Measurements from ENCODE around the gene CD82. TPM values are rescaled to one million over a fixed set of nuclear protein-coding genes. Genes with fewer than 3 reads are reported as not detected.

Gene CD82
- polyA plus RNA-seq (2013, experiment 1 of 2), result 6.9 TPM
- 7.4 TPM for polyA plus RNA-seq (2013, experiment 2 of 2)

GRCh38 chr11:44565211-44565952 is at the start of gene CD82:
CD82 (plus strand) TSS chr11:44565663; CDS start chr11:44594663, 29,000 bp downstream.
- Histone ChIP-seq H3K36me3 (ENCODE audit: insufficient read depth, low read length) (no peaks in the 10 kb centered on the region), H3K9me3 (ENCODE audit: insufficient read depth, low read depth, low read length) (no peaks in the 10 kb centered on the region), H3K4me1 (ENCODE audit: insufficient read depth, low read length) (peaks cover 20% of the 10 kb centered on the region), H3K4me3 (ENCODE audit: low read length) (peak within 1 kb of the TSS; percentile 78), H3K27me3 (ENCODE audit: insufficient read depth, low read length) (peaks cover 17% of the 10 kb centered on the region), H3K9ac (ENCODE audit: low read depth, low read length) (peak within 1 kb of the TSS; percentile 55), H3K27ac (ENCODE audit: low read depth, low read length) (peak within 1 kb of the TSS; percentile 55)
- 1% methylated on average over 64 of the region's 64 CpGs for WGBS

GRCh38 chr11:44516688-44517507 is 48.6 kb upstream of the CD82 start:
- no peak overlapping the region for H3K4me3 ChIP-seq (ENCODE audit: low read length)
- 87% methylated on average over 3 of the region's 5 CpGs for WGBS
- no peak overlapping the region for H3K9ac ChIP-seq (ENCODE audit: low read depth, low read length)
- no peaks in the 10 kb centered on the region for H3K27me3 ChIP-seq (ENCODE audit: insufficient read depth, low read length)
- H3K36me3 ChIP-seq (ENCODE audit: insufficient read depth, low read length), result no peaks in the 10 kb centered on the region
- H3K4me1 ChIP-seq (ENCODE audit: insufficient read depth, low read length), result peaks cover 5% of the 10 kb centered on the region; the same call in 1 of the 2 replicates
- no peaks in the 10 kb centered on the region for H3K9me3 ChIP-seq (ENCODE audit: insufficient read depth, low read depth, low read length)
- no peak overlapping the region for H3K27ac ChIP-seq (ENCODE audit: low read depth, low read length)

GRCh38 chr11:44517541-44517940 is 47.9 kb upstream of the CD82 start:
- H3K4me1 ChIP-seq (ENCODE audit: insufficient read depth, low read length), result peaks cover 5% of the 10 kb centered on the region; the same call in 1 of the 2 replicates
- no peak overlapping the region for H3K9ac ChIP-seq (ENCODE audit: low read depth, low read length)
- H3K27me3 ChIP-seq (ENCODE audit: insufficient read depth, low read length), result no peaks in the 10 kb centered on the region
- no peak overlapping the region for H3K27ac ChIP-seq (ENCODE audit: low read depth, low read length)
- 98% methylated on average over 2 of the region's 2 CpGs for WGBS
- H3K9me3 ChIP-seq (ENCODE audit: insufficient read depth, low read depth, low read length), result no peaks in the 10 kb centered on the region
- H3K36me3 ChIP-seq (ENCODE audit: insufficient read depth, low read length), result no peaks in the 10 kb centered on the region
- no peak overlapping the region for H3K4me3 ChIP-seq (ENCODE audit: low read length)

DNA sequence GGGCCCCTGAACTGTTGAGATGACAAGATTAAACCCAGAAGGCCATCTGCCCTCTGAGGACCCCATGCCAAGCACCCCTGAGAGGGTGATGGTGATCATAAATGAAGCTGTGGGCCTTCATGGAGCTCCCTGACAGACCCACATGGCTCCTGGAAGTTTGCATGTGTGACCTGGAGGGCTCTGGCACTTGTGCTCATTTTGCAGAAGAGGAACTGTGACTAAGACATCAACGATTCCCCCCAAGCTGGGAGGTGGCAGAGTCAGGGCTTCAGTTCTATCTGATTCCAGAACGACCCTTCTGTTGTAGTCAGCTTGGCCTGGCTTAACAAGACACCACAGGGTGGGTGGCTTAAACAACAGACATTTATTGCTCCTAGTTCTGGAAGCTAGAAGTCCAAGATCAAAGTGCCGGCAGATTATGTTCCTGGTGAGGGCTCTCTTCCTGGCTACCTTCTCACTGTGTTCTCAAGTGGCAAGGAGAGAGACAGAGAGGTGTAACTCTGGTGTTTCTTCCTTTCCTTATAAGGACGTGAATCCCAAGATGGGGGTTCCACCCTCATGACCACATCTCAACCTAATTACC is 46.4 kb upstream of the CD82 start:
- H3K4me3 ChIP-seq (ENCODE audit: low read length), result no peak overlapping the region
- no peaks in the 10 kb centered on the region for H3K36me3 ChIP-seq (ENCODE audit: insufficient read depth, low read length)
- WGBS, result 81% methylated on average over 4 of the region's 4 CpGs
- peaks cover 5% of the 10 kb centered on the region; the same call in 1 of the 2 replicates for H3K4me1 ChIP-seq (ENCODE audit: insufficient read depth, low read length)
- no peaks in the 10 kb centered on the region for H3K9me3 ChIP-seq (ENCODE audit: insufficient read depth, low read depth, low read length)
- no peaks in the 10 kb centered on the region for H3K27me3 ChIP-seq (ENCODE audit: insufficient read depth, low read length)
- no peak overlapping the region for H3K9ac ChIP-seq (ENCODE audit: low read depth, low read length)
- no peak overlapping the region for H3K27ac ChIP-seq (ENCODE audit: low read depth, low read length)

GRCh38 chr11:44519989-44520737 is 45.3 kb upstream of the CD82 start:
- 80% methylated on average over 43 of the region's 43 CpGs for WGBS
- H3K36me3 ChIP-seq (ENCODE audit: insufficient read depth, low read length), result no peaks in the 10 kb centered on the region
- H3K4me1 ChIP-seq (ENCODE audit: insufficient read depth, low read length), result peaks cover 5% of the 10 kb centered on the region; the same call in 1 of the 2 replicates
- H3K9ac ChIP-seq (ENCODE audit: low read depth, low read length), result no peak overlapping the region
- no peak overlapping the region for H3K27ac ChIP-seq (ENCODE audit: low read depth, low read length)
- H3K4me3 ChIP-seq (ENCODE audit: low read length), result no peak overlapping the region
- no peaks in the 10 kb centered on the region for H3K27me3 ChIP-seq (ENCODE audit: insufficient read depth, low read length)
- no peaks in the 10 kb centered on the region for H3K9me3 ChIP-seq (ENCODE audit: insufficient read depth, low read depth, low read length)

DNA sequence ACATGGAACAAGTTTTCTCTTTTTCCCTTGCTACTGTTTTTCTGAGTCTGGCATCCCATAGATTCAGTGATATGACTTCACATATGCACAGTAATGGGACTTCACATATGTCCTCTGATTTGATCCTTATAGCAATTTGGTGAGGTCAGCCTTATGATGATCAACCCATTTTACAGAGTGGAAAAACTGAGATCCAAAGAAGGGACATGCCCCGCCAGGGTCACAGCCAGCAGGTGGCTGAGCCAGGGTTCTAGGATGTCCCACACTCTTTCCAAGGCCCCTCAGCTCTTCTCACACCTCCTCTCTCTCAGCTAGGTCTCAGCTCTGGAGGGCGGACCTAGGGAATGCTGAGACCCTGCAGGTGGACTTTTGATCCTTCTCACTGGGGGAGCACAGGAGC is 44.3 kb upstream of the CD82 start:
- 91% methylated on average over 2 of the region's 2 CpGs for WGBS
- H3K9ac ChIP-seq (ENCODE audit: low read depth, low read length), result no peak overlapping the region
- H3K27ac ChIP-seq (ENCODE audit: low read depth, low read length), result no peak overlapping the region
- H3K27me3 ChIP-seq (ENCODE audit: insufficient read depth, low read length), result no peaks in the 10 kb centered on the region
- H3K36me3 ChIP-seq (ENCODE audit: insufficient read depth, low read length), result no peaks in the 10 kb centered on the region
- H3K4me3 ChIP-seq (ENCODE audit: low read length), result no peak overlapping the region
- peaks cover 7% of the 10 kb centered on the region; the same call in 1 of the 2 replicates for H3K4me1 ChIP-seq (ENCODE audit: insufficient read depth, low read length)
- no peaks in the 10 kb centered on the region for H3K9me3 ChIP-seq (ENCODE audit: insufficient read depth, low read depth, low read length)

DNA sequence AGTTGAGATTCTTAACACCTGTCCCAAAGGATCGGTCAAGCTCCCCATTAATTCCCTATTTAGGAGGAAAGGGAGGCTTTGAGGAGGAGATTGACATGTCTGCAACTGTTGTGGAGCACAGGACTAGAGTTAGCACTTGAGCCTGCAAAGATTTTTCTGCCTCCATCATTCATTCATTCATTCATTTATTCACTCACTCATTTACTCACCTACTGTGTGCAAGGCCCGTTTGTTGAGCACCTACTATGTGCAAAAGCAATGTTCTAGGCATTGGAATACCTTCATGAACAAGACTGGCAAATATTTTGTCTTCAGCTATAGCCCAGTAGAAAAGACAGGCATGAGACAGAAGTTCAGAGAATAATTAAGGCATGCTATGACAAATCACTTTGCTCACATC is 43.2 kb upstream of the CD82 start:
- H3K9me3 ChIP-seq (ENCODE audit: insufficient read depth, low read depth, low read length), result no peaks in the 10 kb centered on the region
- no peaks in the 10 kb centered on the region for H3K36me3 ChIP-seq (ENCODE audit: insufficient read depth, low read length)
- H3K27me3 ChIP-seq (ENCODE audit: insufficient read depth, low read length), result no peaks in the 10 kb centered on the region
- no peak overlapping the region for H3K9ac ChIP-seq (ENCODE audit: low read depth, low read length)
- H3K27ac ChIP-seq (ENCODE audit: low read depth, low read length), result no peak overlapping the region
- peaks cover 14% of the 10 kb centered on the region; the same call in 1 of the 2 replicates for H3K4me1 ChIP-seq (ENCODE audit: insufficient read depth, low read length)
- no peak overlapping the region for H3K4me3 ChIP-seq (ENCODE audit: low read length)
- WGBS, result 84% methylated on average over 1 of the region's 2 CpGs

GRCh38 chr11:44524346-44524745 is 41.1 kb upstream of the CD82 start:
- Histone ChIP-seq H3K27me3 (ENCODE audit: insufficient read depth, low read length) (no peaks in the 10 kb centered on the region), H3K4me3 (ENCODE audit: low read length) (no peak overlapping the region), H3K9ac (ENCODE audit: low read depth, low read length) (no peak overlapping the region), H3K36me3 (ENCODE audit: insufficient read depth, low read length) (no peaks in the 10 kb centered on the region), H3K27ac (ENCODE audit: low read depth, low read length) (no peak overlapping the region), H3K4me1 (ENCODE audit: insufficient read depth, low read length) (peaks cover 9% of the 10 kb centered on the region; the same call in 1 of the 2 replicates), H3K9me3 (ENCODE audit: insufficient read depth, low read depth, low read length) (no peaks in the 10 kb centered on the region)
- 78% methylated on average over 10 of the region's 10 CpGs for whole genome bisulfite sequencing

DNA sequence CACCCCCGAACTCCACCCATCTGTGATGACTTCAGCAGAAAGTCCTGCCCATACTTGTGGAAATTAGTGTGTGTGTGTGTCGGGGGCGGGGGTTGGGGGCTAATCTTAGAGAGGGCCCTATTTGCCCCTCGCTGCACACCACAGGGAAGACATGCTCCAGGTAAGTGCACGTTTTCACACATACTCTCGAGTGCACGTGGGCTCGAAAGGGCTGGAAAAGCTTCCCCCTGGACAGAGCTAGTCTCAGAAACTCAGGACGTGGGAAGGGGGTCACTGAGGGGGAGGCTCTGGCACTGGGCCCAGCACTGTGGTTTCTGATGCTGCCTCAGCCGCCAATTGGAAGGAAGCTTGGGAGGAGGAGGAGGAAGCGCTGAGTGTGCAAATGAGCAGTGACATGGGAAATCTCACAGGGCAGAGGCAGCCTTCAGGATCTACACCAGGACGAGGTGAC is 40.7 kb upstream of the CD82 start:
- Histone ChIP-seq H3K27ac (ENCODE audit: low read depth, low read length) (no peak overlapping the region), H3K4me3 (ENCODE audit: low read length) (no peak overlapping the region), H3K9me3 (ENCODE audit: insufficient read depth, low read depth, low read length) (no peaks in the 10 kb centered on the region), H3K36me3 (ENCODE audit: insufficient read depth, low read length) (no peaks in the 10 kb centered on the region), H3K9ac (ENCODE audit: low read depth, low read length) (no peak overlapping the region), H3K4me1 (ENCODE audit: insufficient read depth, low read length) (peaks cover 9% of the 10 kb centered on the region; the same call in 1 of the 2 replicates), H3K27me3 (ENCODE audit: insufficient read depth, low read length) (no peaks in the 10 kb centered on the region)
- 82% methylated on average over 11 of the region's 12 CpGs for WGBS

GRCh38 chr11:44525473-44526252 is 39.8 kb upstream of the CD82 start:
- peaks cover 9% of the 10 kb centered on the region; the same call in 1 of the 2 replicates for H3K4me1 ChIP-seq (ENCODE audit: insufficient read depth, low read length)
- H3K9ac ChIP-seq (ENCODE audit: low read depth, low read length), result no peak overlapping the region
- no peak overlapping the region for H3K4me3 ChIP-seq (ENCODE audit: low read length)
- H3K27me3 ChIP-seq (ENCODE audit: insufficient read depth, low read length), result no peaks in the 10 kb centered on the region
- H3K9me3 ChIP-seq (ENCODE audit: insufficient read depth, low read depth, low read length), result no peaks in the 10 kb centered on the region
- H3K36me3 ChIP-seq (ENCODE audit: insufficient read depth, low read length), result no peaks in the 10 kb centered on the region
- 87% methylated on average over 20 of the region's 20 CpGs for WGBS
- no peak overlapping the region for H3K27ac ChIP-seq (ENCODE audit: low read depth, low read length)

Data from HUES64 (cell line).